AG04449 (cell line): ENCODE results near the gene PARP12.

Source experiments
- CTCF ChIA-PET: fragments of 350-600 bp; formaldehyde crosslinking; extraction: SDS; loops from one replicate; lab custom pipeline; 2021; ENCODE audit warnings: antibody characterized with exemption; lab: Yijun Ruan, JAX
- POLR2A ChIA-PET: fragments of 400-600, 350-600 bp; formaldehyde crosslinking; extraction: SDS; loops from one replicate; lab custom pipeline; 2020; ENCODE audit warnings: antibody characterized with exemption, inconsistent platforms; lab: Yijun Ruan, JAX
- DNase-seq: peaks from one replicate; pipeline ENCODE4 v3.0.0-alpha.2; 2010; ENCODE audit warnings: low read depth, low spot score
- H3K4me3 ChIP-seq: 2 replicates; pipeline ENCODE4 v1.5.1; 2011; ENCODE audit warnings: low read depth, mild to moderate bottlenecking, control low read depth, low read length
- CTCF ChIP-seq: IDR thresholded peaks from one replicate; pipeline ENCODE4 v1.5.1; 2011; ENCODE audit warnings: mild to moderate bottlenecking, moderate library complexity, low read length, control low read depth, inconsistent platforms; ENCODE audit not compliant: insufficient read depth; ENCODE audit errors: missing control alignments

Gene PARP12

GRCh38 chr7:140006600-140006999 is 56.2 kb downstream of the PARP12 start:
- ChIA-PET POLR2A (interaction anchor here (0.9 kb wide), 1 partner anchor 418 kb away, joined by 3 read pairs; no protein-coding TSS in a partner anchor), CTCF (interaction anchor here (0.6 to 12.3 kb wide), 25 partner anchors 12 to 572 kb away, joined by 3 to 296 read pairs (median 4); no protein-coding TSS in a partner anchor)
- H3K4me3 ChIP-seq = no peak overlapping the region
- DNase-seq = no peak
- TF ChIP-seq CTCF = no peak

GRCh38 chr7:140005754-140006503 is 56.8 kb downstream of the PARP12 start:
- no peak for DNase-seq
- ChIA-PET CTCF (interaction anchor here (0.6 to 12.3 kb wide), 31 partner anchors 10 to 575 kb away, joined by 3 to 296 read pairs (median 4); no protein-coding TSS in a partner anchor), POLR2A (interaction anchor here (0.9 kb wide), 1 partner anchor 417 kb away, joined by 3 read pairs; no protein-coding TSS in a partner anchor)
- no peak overlapping the region for H3K4me3 ChIP-seq
- peak; percentile 57 for TF ChIP-seq CTCF

GRCh38 chr7:140005341-140005740 is 57.4 kb downstream of the PARP12 start:
- POLR2A ChIA-PET = no interaction called here
- CTCF ChIA-PET = interaction anchor here (0.8 to 12.3 kb wide), 23 partner anchors 9 to 574 kb away, joined by 3 to 296 read pairs (median 4); no protein-coding TSS in a partner anchor

DNA sequence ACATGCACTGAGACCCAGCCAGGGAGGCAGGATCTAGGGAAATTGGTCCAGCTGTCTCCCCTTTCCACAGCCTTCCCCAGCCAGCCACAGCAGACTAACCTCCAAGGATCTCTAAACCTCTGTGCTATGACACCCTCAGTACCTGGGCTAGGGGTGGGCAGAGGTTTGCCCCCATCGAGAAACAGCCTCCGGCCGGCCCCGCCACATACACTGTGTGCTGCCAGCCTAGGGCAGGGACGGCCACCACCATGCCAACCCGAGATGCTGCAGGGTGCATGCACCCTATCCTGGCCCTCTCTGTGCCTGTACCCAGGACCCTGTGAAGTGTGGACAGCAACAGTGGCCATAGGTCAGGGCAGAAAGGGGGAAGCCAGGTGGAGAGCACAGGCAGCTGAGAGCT is 58.1 kb downstream of the PARP12 start:
- ChIA-PET CTCF (interaction anchor here (0.6 to 12.3 kb wide), 26 partner anchors 11 to 574 kb away, joined by 3 to 296 read pairs (median 6); no protein-coding TSS in a partner anchor), POLR2A (no interaction called here)
- H3K4me3 ChIP-seq = no peak overlapping the region
- DNase-seq = no peak
- TF ChIP-seq CTCF = no peak

More at GRCh38 chr7:140005341-140005740, 57.4 kb downstream of the PARP12 start:
- H3K4me3 ChIP-seq = no peak overlapping the region
- no peak for TF ChIP-seq CTCF
- no peak for DNase-seq

- peak; percentile 42 for TF ChIP-seq CTCF
- ChIA-PET CTCF (interaction anchor here (0.6 to 12.3 kb wide), 27 partner anchors 10 to 573 kb away, joined by 3 to 296 read pairs (median 4); no protein-coding TSS in a partner anchor), POLR2A (no interaction called here)
- DNase-seq = no peak
- H3K4me3 ChIP-seq = no peak overlapping the region
Observed at GRCh38 chr7:140003913-140004382, 58.8 kb downstream of the PARP12 start.

GRCh38 chr7:140000666-140001268 is 62.0 kb downstream of the PARP12 start:
- no peak for DNase-seq
- no peak for TF ChIP-seq CTCF
- POLR2A ChIA-PET = no interaction called here
- no peak overlapping the region for H3K4me3 ChIP-seq
- CTCF ChIA-PET = interaction anchor here (0.7 to 12.3 kb wide), 15 partner anchors 13 to 566 kb away, joined by 3 to 296 read pairs (median 5); no protein-coding TSS in a partner anchor
